Measurements from ENCODE around the gene SPATA13. TPM values are rescaled to one million over a fixed set of nuclear protein-coding genes. Genes with fewer than 3 reads are reported as not detected.
A peak's percentile ranks its signal among the peaks of the same experiment; 100 is the strongest.

The SPATA13 gene
- total RNA-seq, 6 experiments from 2014 or later, result 7.0 to 9.2 (median 8.4) TPM

GRCh38 chr13:24301911-24302310 lies 141.4 kb downstream of the SPATA13 start:
- no peak for DNase-seq
- Mint-ChIP-seq H3K27me3 (ENCODE audit: insufficient read depth) (peaks cover 4% of the 10 kb centered on the region), H3K4me3 (no peak overlapping the region), H3K36me3 (ENCODE audit: low read depth) (peaks cover 6% of the 10 kb centered on the region), H3K9me3 (no peaks in the 10 kb centered on the region), H3K27ac (no peak overlapping the region), H3K4me1 (ENCODE audit: low read depth) (peaks cover 19% of the 10 kb centered on the region)
- TF ChIP-seq, protein P1, sequence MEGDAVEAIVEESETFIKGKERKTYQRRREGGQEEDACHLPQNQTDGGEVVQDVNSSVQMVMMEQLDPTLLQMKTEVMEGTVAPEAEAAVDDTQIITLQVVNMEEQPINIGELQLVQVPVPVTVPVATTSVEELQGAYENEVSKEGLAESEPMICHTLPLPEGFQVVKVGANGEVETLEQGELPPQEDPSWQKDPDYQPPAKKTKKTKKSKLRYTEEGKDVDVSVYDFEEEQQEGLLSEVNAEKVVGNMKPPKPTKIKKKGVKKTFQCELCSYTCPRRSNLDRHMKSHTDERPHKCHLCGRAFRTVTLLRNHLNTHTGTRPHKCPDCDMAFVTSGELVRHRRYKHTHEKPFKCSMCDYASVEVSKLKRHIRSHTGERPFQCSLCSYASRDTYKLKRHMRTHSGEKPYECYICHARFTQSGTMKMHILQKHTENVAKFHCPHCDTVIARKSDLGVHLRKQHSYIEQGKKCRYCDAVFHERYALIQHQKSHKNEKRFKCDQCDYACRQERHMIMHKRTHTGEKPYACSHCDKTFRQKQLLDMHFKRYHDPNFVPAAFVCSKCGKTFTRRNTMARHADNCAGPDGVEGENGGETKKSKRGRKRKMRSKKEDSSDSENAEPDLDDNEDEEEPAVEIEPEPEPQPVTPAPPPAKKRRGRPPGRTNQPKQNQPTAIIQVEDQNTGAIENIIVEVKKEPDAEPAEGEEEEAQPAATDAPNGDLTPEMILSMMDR (IDR thresholded peaks at IDR 0.05), result no peak

DNA sequence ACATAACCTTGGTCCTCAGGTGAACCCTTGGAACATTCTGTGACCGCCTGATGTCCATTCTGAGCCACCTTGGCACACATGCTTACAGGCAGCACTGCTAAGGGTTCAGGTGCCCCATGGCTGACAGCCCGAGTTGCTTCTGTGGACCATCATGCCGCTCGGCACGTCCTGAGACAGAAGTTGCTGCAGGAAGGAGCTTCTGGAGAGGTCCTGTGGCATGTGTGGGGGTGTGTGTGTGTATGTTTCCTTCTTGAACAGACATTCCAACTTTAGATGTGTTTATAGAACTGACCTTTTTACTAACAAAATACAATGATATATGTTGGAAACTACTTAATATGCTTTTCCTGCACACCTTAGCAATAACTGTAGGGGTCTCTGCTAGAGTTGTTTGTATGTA lies 144.1 kb downstream of the SPATA13 start:
- no peak for DNase-seq
- no peaks in the 10 kb centered on the region for H3K9me3 Mint-ChIP-seq
- H3K36me3 Mint-ChIP-seq (ENCODE audit: low read depth), result no peaks in the 10 kb centered on the region
- TF ChIP-seq, protein P1 (IDR thresholded peaks at IDR 0.05), result no peak
- H3K27me3 Mint-ChIP-seq (ENCODE audit: insufficient read depth), result peaks cover 4% of the 10 kb centered on the region; the same call in 1 of the 2 replicates
- H3K4me3 Mint-ChIP-seq, result no peak overlapping the region
- no peak overlapping the region for H3K27ac Mint-ChIP-seq
- peaks cover 23% of the 10 kb centered on the region for H3K4me1 Mint-ChIP-seq (ENCODE audit: low read depth)

DNA sequence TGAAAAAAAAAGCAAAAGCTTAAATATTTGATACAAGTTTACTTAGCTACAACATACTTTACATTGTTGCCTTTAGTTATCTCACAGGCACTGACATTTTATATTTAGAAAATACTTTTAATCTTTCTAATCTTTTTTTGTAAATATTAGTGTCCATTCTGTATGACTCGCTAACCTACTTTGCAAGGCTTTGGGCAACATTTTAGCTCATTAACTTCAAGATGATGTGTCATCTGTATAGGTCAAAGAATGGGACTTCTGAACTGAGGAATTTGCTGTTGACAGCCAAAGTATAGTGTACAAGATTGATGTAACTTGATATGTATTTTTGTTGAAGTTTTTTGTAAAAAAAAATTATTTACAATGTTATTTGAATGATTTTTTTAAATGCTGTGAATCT lies 146.1 kb downstream of the SPATA13 start:
- Mint-ChIP-seq H3K27me3 (ENCODE audit: insufficient read depth) (peaks cover 8% of the 10 kb centered on the region), H3K4me3 (no peak overlapping the region), H3K36me3 (ENCODE audit: low read depth) (no peaks in the 10 kb centered on the region), H3K4me1 (ENCODE audit: low read depth) (peaks cover 23% of the 10 kb centered on the region), H3K27ac (no peak overlapping the region), H3K9me3 (no peaks in the 10 kb centered on the region)
- DNase-seq, result peak; percentile 60
- TF ChIP-seq, protein P1 (IDR thresholded peaks at IDR 0.05), result no peak

DNA sequence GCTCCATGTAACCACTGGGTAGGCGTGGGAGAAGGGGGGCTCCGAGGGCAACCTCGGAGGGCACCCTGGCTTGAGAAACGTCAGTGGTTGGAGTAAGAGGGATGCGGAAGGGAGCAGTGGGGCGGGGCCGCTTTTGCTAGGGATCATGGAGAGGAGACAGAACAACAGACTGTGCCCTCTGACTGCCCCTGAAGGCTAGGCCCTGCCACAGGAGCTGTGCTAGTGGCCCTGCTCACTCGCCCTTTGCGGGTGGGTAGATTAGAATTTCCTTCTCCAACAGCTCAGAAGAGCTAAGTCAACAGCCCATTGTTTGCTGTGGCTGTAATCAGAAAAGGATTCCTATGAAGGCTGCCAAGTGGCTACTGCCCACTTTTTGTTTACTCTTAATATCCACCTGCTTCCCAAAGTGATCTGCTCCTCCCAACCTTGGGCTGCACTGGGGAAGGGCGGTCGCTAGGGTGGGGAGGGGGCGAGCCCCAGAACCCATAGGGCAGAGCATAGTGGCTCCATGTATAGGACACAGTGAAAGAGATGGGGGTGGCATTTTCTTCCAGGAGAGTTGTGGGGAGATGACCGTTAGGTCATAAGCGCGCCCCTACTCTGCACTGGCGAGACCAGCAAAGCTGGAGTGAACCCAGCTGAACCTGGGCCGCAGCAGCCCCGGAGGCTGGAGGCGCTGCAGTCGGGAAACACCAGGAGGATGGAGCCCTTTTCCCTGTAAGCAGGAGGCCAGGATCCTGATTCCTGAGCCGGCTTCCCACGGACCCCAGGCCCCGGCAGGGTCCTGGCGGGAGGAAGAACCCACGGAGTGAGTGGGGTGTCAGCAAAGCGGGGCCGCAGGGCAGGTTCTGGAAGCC lies 146.9 kb downstream of the SPATA13 start:
- Mint-ChIP-seq H3K4me1 (ENCODE audit: low read depth) (peaks cover 23% of the 10 kb centered on the region), H3K9me3 (no peaks in the 10 kb centered on the region), H3K4me3 (no peak overlapping the region), H3K36me3 (ENCODE audit: low read depth) (no peaks in the 10 kb centered on the region), H3K27ac (no peak overlapping the region), H3K27me3 (ENCODE audit: insufficient read depth) (peaks cover 8% of the 10 kb centered on the region)
- TF ChIP-seq, protein P1 (IDR thresholded peaks at IDR 0.05), result no peak
- DNase-seq, result no peak

DNA sequence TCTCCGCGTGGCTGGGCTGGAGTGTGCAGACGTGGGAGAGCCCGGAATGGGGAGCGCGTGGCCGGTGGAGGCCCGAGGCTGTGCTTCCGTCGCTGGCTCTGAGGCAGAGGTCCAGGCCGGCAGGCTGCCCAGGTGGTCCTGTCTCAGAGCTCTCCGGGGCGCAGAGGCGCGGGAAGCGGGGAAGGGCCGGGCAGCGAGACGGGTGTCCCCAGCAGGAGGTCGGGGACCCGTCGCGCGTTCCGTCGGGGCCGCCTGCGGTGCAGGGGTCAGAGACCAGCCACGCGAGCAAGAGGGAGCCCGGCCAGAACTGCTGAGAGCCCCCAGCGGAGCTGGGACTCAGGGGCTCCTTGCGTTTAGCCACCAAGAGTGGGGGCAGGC lies 147.5 kb downstream of the SPATA13 start:
- H3K4me1 Mint-ChIP-seq (ENCODE audit: low read depth), result peaks cover 23% of the 10 kb centered on the region
- no peaks in the 10 kb centered on the region for H3K36me3 Mint-ChIP-seq (ENCODE audit: low read depth)
- peaks cover 10% of the 10 kb centered on the region for H3K27me3 Mint-ChIP-seq (ENCODE audit: insufficient read depth)

More for the DNA sequence above, 147.5 kb downstream of the SPATA13 start:
- Mint-ChIP-seq H3K27ac (no peak overlapping the region), H3K4me3 (no peak overlapping the region), H3K9me3 (no peaks in the 10 kb centered on the region)
- TF ChIP-seq, protein P1 (IDR thresholded peaks at IDR 0.05), result no peak
- DNase-seq, result no peak
